IPS DF 6.9 (cell line): ENCODE data around the gene GABRB3.

ENCODE experiments used
- DNase-seq: peaks from one replicate; pipeline ENCODE4 v3.0.0-alpha.2; 2013; ENCODE audit warnings: low read depth, low spot score
- H3K27ac ChIP-seq: one replicate; pipeline ENCODE4 v1.5.1; 2013; ENCODE audit warnings: low read length, control low read depth
- H3K27me3 ChIP-seq: 2 replicates; pipeline ENCODE4 v1.6.1; 2013; ENCODE audit warnings: mild to moderate bottlenecking, low read length; ENCODE audit not compliant: control insufficient read depth, insufficient read depth
- H3K36me3 ChIP-seq: 2 replicates; pipeline ENCODE4 v1.6.1; 2013; ENCODE audit warnings: low read length; ENCODE audit not compliant: control insufficient read depth, insufficient read depth
- H3K4me1 ChIP-seq: 2 replicates; pipeline ENCODE4 v1.6.1; 2013; ENCODE audit warnings: low read length; ENCODE audit not compliant: control insufficient read depth, insufficient read depth
- H3K4me3 ChIP-seq: 2 replicates; pipeline ENCODE4 v1.5.1; 2013; ENCODE audit warnings: mild to moderate bottlenecking, low read length
- H3K9me3 ChIP-seq: 2 replicates; pipeline ENCODE4 v1.6.1; 2013; ENCODE audit warnings: low read length, inconsistent platforms; ENCODE audit not compliant: control insufficient read depth, insufficient read depth
- WGBS: extraction: QIAGEN DNeasy Blood & Tissue Kit; methylation state at CpG from one replicate; pipeline ENCODE4 v1.1.7; 2013; ENCODE audit warnings: mixed read lengths, missing lambda C conversion rate; ENCODE audit not compliant: insufficient read length, insufficient coverage; 5-methylcytosine and 5-hydroxymethylcytosine counted together

GABRB3 gene

DNA sequence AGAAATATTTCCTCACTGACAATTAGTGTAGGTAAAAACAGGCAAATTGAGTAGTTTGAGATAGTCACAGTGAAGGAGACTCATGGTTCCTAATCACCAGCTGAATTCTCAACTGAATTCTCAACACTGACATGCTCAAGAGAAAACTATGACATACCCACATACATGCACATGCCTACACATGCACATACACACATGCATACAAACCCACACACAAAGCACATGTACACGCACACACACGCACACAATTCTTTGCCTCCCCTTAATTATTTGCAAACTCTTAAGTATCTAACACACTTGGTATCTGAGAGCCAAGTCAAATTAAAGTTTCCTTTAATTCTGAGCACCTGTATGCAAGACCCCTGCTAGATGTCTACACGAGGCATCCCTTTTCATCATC lies 111.8 kb downstream of the GABRB3 start:
- Histone ChIP-seq H3K27ac (no peak overlapping the region), H3K4me1 (peaks cover 1% of the 10 kb centered on the region; the same call in 1 of the 2 replicates)

DNA sequence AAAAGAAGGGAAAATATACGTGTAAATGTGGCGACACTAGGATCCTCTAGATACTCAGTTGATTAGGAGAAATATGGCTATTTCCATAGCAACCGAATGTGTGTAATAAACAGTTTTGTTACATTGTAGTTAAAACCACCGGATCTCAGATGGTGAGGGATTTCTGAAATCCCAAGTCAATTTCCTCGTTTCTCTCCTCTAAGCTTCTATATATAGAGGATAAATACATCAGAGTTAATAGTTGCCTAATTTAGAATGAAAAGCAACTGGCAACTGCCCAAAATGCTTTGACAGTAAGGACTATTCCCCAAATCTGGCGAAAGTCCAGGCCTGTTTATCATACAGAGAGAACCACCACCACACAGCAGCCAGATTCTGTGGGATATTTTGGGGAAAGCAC lies 112.6 kb downstream of the GABRB3 start:
- Histone ChIP-seq H3K4me3 (no peak overlapping the region), H3K36me3 (no peaks in the 10 kb centered on the region), H3K9me3 (no peaks in the 10 kb centered on the region), H3K27ac (no peak overlapping the region), H3K27me3 (no peaks in the 10 kb centered on the region), H3K4me1 (peaks cover 1% of the 10 kb centered on the region; the same call in 1 of the 2 replicates)
- no peak for DNase-seq
- no CpG with 5 or more reads among the region's 6 CpGs for WGBS

More for the DNA sequence above, 111.8 kb downstream of the GABRB3 start:
- WGBS: no CpG with 5 or more reads among the region's 3 CpGs
- Histone ChIP-seq H3K36me3 (no peaks in the 10 kb centered on the region), H3K4me3 (no peak overlapping the region), H3K27me3 (no peaks in the 10 kb centered on the region), H3K9me3 (no peaks in the 10 kb centered on the region)
- no peak for DNase-seq

DNA sequence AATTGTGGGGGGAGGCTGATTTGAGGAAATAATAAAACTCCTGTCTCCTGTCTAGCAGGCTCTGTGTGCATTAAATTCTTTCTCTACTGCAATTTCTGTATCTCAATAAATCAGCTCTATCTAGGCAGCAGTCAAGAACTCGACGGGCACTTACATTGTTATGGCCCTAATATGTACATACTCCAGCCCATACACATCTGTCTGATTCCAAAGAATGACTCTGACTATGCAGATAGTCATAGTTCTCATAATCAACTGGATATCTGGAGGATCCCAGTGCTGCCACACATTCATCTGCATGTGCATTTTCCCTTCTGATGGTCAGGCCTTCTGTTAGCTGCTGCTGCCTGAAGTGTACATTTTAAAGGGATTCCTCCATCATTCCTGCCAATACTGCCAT lies 114.6 kb downstream of the GABRB3 start:
- WGBS: no CpG with 5 or more reads among the region's 2 CpGs
- no peak overlapping the region for H3K4me3 ChIP-seq
- peaks cover 1% of the 10 kb centered on the region; the same call in 1 of the 2 replicates for H3K4me1 ChIP-seq

DNA sequence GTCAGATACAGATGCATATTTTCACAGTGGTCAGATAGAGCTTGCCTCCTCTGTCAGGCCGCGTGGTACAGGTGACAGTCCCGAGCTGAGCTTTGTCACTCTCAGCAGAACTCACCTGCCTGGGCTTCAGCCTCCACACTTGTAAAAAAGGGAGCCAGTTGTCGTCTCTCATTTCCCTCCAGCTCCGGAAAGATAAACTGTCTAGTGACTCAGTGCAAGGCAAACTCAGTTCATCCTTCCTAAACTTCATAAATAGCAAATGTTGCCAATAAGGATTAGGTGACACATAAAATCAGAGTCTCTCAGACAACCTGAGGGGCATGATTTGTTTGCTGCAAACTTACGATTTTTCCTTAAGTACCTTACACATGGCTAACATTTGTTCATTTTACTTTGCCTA lies 116.8 kb downstream of the GABRB3 start:
- Histone ChIP-seq H3K27ac (no peak overlapping the region), H3K9me3 (no peaks in the 10 kb centered on the region; the same call in 1 of the 2 replicates), H3K27me3 (no peaks in the 10 kb centered on the region), H3K4me1 (peaks cover under 1% of the 10 kb centered on the region; the same call in 1 of the 2 replicates), H3K4me3 (no peak overlapping the region), H3K36me3 (no peaks in the 10 kb centered on the region)
- DNase-seq: no peak
- no CpG with 5 or more reads among the region's 6 CpGs for WGBS

More for the DNA sequence above, 114.6 kb downstream of the GABRB3 start:
- H3K27me3 ChIP-seq: no peaks in the 10 kb centered on the region
- no peaks in the 10 kb centered on the region for H3K9me3 ChIP-seq
- H3K27ac ChIP-seq: no peak overlapping the region
- no peak for DNase-seq
- H3K36me3 ChIP-seq: no peaks in the 10 kb centered on the region

DNA sequence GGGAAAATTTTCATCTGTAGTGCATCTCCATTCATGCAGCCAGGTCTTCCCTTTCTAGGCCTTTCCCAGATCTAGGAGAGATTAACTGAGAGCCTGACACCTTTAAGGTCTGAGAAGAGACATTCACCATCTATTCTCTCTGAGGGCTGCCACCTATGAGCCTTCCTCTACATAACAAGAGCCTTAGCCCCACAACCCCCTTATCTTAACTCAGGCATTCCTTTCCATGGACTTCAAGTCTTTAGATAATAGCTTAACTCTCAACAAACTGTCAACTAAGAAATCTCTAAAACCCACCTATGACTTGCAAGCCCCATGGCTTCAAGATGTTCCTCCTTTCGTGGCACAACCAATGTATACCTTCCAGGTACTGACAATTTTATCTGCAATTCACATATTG lies 121.0 kb downstream of the GABRB3 start:
- no peak for DNase-seq
- Histone ChIP-seq H3K9me3 (no peaks in the 10 kb centered on the region; the same call in 1 of the 2 replicates), H3K27ac (no peak overlapping the region), H3K27me3 (no peaks in the 10 kb centered on the region), H3K4me1 (peaks cover 2% of the 10 kb centered on the region; the same call in 1 of the 2 replicates), H3K4me3 (no peak overlapping the region), H3K36me3 (no peaks in the 10 kb centered on the region)
- WGBS: no CpG with 5 or more reads among the region's 1 CpG

DNA sequence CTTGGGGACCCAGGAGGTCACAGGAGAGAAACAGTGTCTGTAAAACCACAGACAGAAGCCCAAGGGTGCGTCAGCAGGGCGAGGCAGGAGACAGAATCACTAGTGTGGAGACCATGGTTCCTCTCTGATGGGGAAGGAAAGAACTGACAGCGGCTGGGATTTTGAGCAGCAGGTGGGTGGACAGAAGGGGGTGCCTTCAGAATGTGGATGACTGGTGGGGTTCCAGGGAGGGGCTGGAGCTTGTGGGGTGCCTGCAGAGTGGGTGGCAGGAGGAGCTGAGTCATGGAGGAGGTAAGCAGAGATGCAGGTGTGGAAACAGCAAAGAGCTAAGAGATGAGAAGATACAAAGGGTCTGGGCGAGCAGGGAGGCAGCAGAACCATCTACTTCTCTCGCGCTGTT lies 124.2 kb downstream of the GABRB3 start:
- DNase-seq: no peak
- Histone ChIP-seq H3K4me3 (no peak overlapping the region), H3K36me3 (no peaks in the 10 kb centered on the region), H3K27ac (no peak overlapping the region), H3K9me3 (no peaks in the 10 kb centered on the region; the same call in 1 of the 2 replicates), H3K4me1 (peaks cover 2% of the 10 kb centered on the region; the same call in 1 of the 2 replicates), H3K27me3 (no peaks in the 10 kb centered on the region)
- no CpG with 5 or more reads among the region's 6 CpGs for WGBS

DNA sequence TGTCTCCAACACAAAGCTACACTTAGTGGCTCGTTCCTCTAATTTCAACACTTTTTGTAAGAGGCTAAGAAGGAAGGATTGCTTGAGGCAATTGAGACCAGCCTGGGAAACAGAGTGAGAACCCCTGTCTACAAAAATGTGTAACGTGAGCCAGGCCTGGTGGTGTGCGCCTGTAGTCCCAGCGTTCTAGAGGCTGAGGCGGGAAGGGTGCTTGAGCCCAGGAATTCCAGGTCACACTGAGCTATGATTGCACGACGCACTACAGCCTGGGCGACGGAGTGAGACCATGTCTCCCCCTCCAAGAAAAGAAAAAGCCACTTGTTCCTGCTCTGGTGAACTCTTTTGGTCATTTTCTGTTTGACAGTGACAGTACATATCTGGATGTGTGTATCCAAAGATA lies 127.9 kb downstream of the GABRB3 start:
- H3K27ac ChIP-seq: no peak overlapping the region
- WGBS: no CpG with 5 or more reads among the region's 9 CpGs
- no peaks in the 10 kb centered on the region for H3K27me3 ChIP-seq
- no peak for DNase-seq
- peaks cover 2% of the 10 kb centered on the region; the same call in 1 of the 2 replicates for H3K4me1 ChIP-seq
- H3K9me3 ChIP-seq: no peaks in the 10 kb centered on the region
- no peaks in the 10 kb centered on the region for H3K36me3 ChIP-seq
- H3K4me3 ChIP-seq: no peak overlapping the region

DNA sequence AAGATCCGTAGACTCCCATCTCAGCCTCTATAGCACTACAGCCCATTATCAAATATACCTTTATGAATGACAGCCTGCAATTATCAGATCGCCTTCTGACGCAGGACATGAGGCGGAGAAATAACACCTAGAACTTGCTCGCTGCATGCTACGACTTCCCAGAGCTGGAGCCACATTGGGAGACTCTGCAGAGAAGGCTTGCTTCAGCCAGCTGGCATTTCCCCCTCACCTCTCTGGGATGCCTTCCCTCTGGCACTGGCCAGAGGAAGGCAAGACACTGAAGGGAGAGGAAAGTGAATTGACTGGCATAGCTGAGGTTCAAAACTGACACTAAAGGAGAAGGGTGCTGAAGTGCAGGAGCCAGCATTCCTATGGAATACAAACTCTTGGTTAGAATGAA lies 131.7 kb downstream of the GABRB3 start:
- H3K9me3 ChIP-seq: no peaks in the 10 kb centered on the region
- no peak overlapping the region for H3K4me3 ChIP-seq
- H3K36me3 ChIP-seq: no peaks in the 10 kb centered on the region
- peaks cover 4% of the 10 kb centered on the region; the same call in 1 of the 2 replicates for H3K4me1 ChIP-seq
- no CpG with 5 or more reads among the region's 6 CpGs for WGBS
- H3K27ac ChIP-seq: no peak overlapping the region
- H3K27me3 ChIP-seq: no peaks in the 10 kb centered on the region
- DNase-seq: no peak

DNA sequence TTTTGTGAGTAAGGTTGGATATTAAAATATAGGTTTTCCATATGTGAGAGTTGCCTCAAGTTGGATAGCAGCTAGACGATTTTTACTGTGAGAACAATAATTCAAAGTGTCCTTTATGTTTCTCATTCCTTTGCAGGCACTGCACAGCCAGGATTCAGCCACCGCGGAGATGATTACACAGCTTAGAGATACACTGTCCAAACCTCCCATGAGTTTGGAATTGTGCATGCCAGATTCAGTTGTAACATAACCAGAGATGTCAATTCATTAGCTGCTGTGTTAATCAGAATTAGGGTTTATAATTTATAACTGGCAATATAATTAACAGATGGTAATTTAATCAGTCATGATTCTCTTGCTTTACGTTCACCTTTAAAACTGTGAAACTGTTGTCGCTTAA lies 132.3 kb downstream of the GABRB3 start:
- DNase-seq: no peak
- H3K9me3 ChIP-seq: no peaks in the 10 kb centered on the region
- H3K27me3 ChIP-seq: no peaks in the 10 kb centered on the region
- H3K4me1 ChIP-seq: peaks cover 4% of the 10 kb centered on the region; the same call in 1 of the 2 replicates
- no peak overlapping the region for H3K27ac ChIP-seq
- no peak overlapping the region for H3K4me3 ChIP-seq
- WGBS: no CpG with 5 or more reads among the region's 5 CpGs
- H3K36me3 ChIP-seq: no peaks in the 10 kb centered on the region

DNA sequence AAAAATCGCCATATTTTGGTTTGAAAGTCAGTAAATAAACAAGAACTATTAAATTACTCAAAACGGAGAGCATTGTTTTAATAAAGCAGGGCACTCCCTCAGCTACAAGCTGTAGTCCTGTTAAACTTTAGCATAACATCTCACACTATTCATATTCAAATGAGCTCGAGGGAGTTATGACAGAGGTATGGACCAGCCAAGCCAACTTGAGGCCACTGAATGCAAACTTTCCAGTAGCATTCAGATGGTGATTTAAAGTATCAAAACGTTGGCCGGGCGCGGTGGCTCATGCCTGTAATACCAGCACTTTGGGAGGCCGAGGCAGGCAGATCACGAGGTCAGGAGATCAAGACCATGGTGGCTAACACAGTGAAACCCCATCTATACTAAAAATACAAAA lies 132.9 kb downstream of the GABRB3 start:
- H3K9me3 ChIP-seq: no peaks in the 10 kb centered on the region
- WGBS: no CpG with 5 or more reads among the region's 9 CpGs
- no peaks in the 10 kb centered on the region for H3K27me3 ChIP-seq
- H3K27ac ChIP-seq: no peak overlapping the region
- H3K4me3 ChIP-seq: no peak overlapping the region
- no peak for DNase-seq
- no peaks in the 10 kb centered on the region for H3K36me3 ChIP-seq
- peaks cover 4% of the 10 kb centered on the region; the same call in 1 of the 2 replicates for H3K4me1 ChIP-seq

DNA sequence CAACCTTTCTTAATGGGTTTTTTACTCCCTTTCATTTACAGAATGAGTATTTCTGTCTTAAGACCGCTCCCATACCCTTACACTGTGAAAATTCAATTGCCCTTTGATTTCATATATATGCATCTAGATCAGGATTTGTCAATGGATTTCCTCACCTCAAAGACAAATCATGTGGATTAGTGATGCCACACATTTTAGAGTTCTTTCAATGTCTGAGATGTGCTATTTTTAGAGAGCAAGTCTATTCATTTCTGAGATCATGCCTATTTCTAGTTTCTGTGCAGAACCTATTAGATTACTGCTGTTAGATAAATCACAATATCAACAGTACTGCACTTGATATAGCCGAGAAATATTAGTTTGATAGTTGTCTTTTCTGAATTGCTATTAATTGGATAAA lies 137.3 kb downstream of the GABRB3 start:
- no CpG with 5 or more reads among the region's 2 CpGs for WGBS
- no peaks in the 10 kb centered on the region for H3K27me3 ChIP-seq
- no peaks in the 10 kb centered on the region for H3K36me3 ChIP-seq
- no peak overlapping the region for H3K4me3 ChIP-seq
- H3K9me3 ChIP-seq: no peaks in the 10 kb centered on the region
- DNase-seq: no peak
- H3K27ac ChIP-seq: no peak overlapping the region
- peaks cover 5% of the 10 kb centered on the region; the same call in 1 of the 2 replicates for H3K4me1 ChIP-seq
